Nephron (organoid): Measurements from ENCODE around the gene RAD18.

Experiments used
- H3K27ac Mint-ChIP-seq, 3 experiments: 2 replicates each; pipeline ENCODE4 v1.8.0; 2020; ENCODE audit warnings: mixed read lengths in 3 of 3, mild to moderate bottlenecking in 2 of 3, moderate library complexity in 1 of 3
- H3K27me3 Mint-ChIP-seq: 2 replicates; pipeline ENCODE4 v1.8.0; 2021; ENCODE audit warnings: low read depth, mild to moderate bottlenecking, moderate library complexity, mixed read lengths
- H3K36me3 Mint-ChIP-seq: 2 replicates; pipeline ENCODE4 v1.8.0; 2020; ENCODE audit warnings: low read depth, mixed read lengths
- H3K4me1 Mint-ChIP-seq: 2 replicates; pipeline ENCODE4 v1.8.0; 2020; ENCODE audit warnings: mixed read lengths
- H3K4me3 Mint-ChIP-seq, 3 experiments: 2 replicates each; pipeline ENCODE4 v1.8.0; 2020; ENCODE audit warnings: mild to moderate bottlenecking in 3 of 3, mixed read lengths in 3 of 3, moderate library complexity in 2 of 3
- H3K9me3 Mint-ChIP-seq: 2 replicates; pipeline ENCODE4 v1.8.0; 2020; ENCODE audit warnings: mixed read lengths
- CTCF ChIP-seq, 3 experiments: fragments of 200-600 bp; sonication (generic); IDR thresholded peaks; one replicate each; pipeline ENCODE4 v1.5.0; 2021; ENCODE audit warnings: antibody characterized with exemption in 3 of 3; ENCODE audit not compliant: unreplicated experiment in 3 of 3

RAD18 gene

GRCh38 chr3:8981700-8982099 is 18.4 kb upstream of the RAD18 start:
- no peak overlapping the region for H3K27ac Mint-ChIP-seq

GRCh38 chr3:8981296-8981695 is 18.0 kb upstream of the RAD18 start:
- peaks cover 6% of the 10 kb centered on the region for H3K4me1 Mint-ChIP-seq
- no peak for TF ChIP-seq CTCF (IDR thresholded peaks at IDR 0.05; ENCODE audit: unreplicated experiment in 3 of 3)
- no peaks in the 10 kb centered on the region for H3K9me3 Mint-ChIP-seq
- no peaks in the 10 kb centered on the region for H3K36me3 Mint-ChIP-seq
- no peak overlapping the region for H3K4me3 Mint-ChIP-seq
- peaks cover 6% of the 10 kb centered on the region for H3K27me3 Mint-ChIP-seq
- no peak overlapping the region for H3K27ac Mint-ChIP-seq

More at GRCh38 chr3:8981700-8982099, 18.4 kb upstream of the RAD18 start:
- Mint-ChIP-seq H3K4me1 (peaks cover 6% of the 10 kb centered on the region), H3K27me3 (peaks cover 6% of the 10 kb centered on the region), H3K9me3 (no peaks in the 10 kb centered on the region), H3K4me3 (no peak overlapping the region), H3K36me3 (no peaks in the 10 kb centered on the region)
- TF ChIP-seq CTCF (IDR thresholded peaks at IDR 0.05; ENCODE audit: unreplicated experiment in 3 of 3) = no peak

GRCh38 chr3:8980756-8981257 is 17.5 kb upstream of the RAD18 start:
- Mint-ChIP-seq H3K27me3 (peaks cover 7% of the 10 kb centered on the region), H3K9me3 (no peaks in the 10 kb centered on the region), H3K27ac (no peak overlapping the region), H3K4me1 (peaks cover 6% of the 10 kb centered on the region), H3K36me3 (no peaks in the 10 kb centered on the region), H3K4me3 (no peak overlapping the region)
- no peak for TF ChIP-seq CTCF (IDR thresholded peaks at IDR 0.05; ENCODE audit: unreplicated experiment in 3 of 3)

GRCh38 chr3:8979262-8979661 is 16.0 kb upstream of the RAD18 start:
- peaks cover 6% of the 10 kb centered on the region for H3K4me1 Mint-ChIP-seq
- H3K27ac Mint-ChIP-seq = no peak overlapping the region
- no peaks in the 10 kb centered on the region for H3K36me3 Mint-ChIP-seq
- no peak for TF ChIP-seq CTCF (IDR thresholded peaks at IDR 0.05; ENCODE audit: unreplicated experiment in 3 of 3)
- H3K9me3 Mint-ChIP-seq = no peaks in the 10 kb centered on the region
- H3K27me3 Mint-ChIP-seq = peaks cover 10% of the 10 kb centered on the region
- no peak overlapping the region for H3K4me3 Mint-ChIP-seq

- H3K36me3 Mint-ChIP-seq = no peaks in the 10 kb centered on the region
- no peak overlapping the region for H3K27ac Mint-ChIP-seq
- H3K4me1 Mint-ChIP-seq = peaks cover 6% of the 10 kb centered on the region
- H3K27me3 Mint-ChIP-seq = peaks cover 10% of the 10 kb centered on the region
- no peaks in the 10 kb centered on the region for H3K9me3 Mint-ChIP-seq
- no peak overlapping the region for H3K4me3 Mint-ChIP-seq
- no peak for TF ChIP-seq CTCF (IDR thresholded peaks at IDR 0.05; ENCODE audit: unreplicated experiment in 3 of 3)
Measured at GRCh38 chr3:8978551-8978950, 15.3 kb upstream of the RAD18 start.

GRCh38 chr3:8976540-8977182 is 13.4 kb upstream of the RAD18 start:
- no peak for TF ChIP-seq CTCF (IDR thresholded peaks at IDR 0.05; ENCODE audit: unreplicated experiment in 3 of 3)
- H3K4me3 Mint-ChIP-seq = no peak overlapping the region
- peaks cover 14% of the 10 kb centered on the region for H3K27me3 Mint-ChIP-seq
- H3K36me3 Mint-ChIP-seq = no peaks in the 10 kb centered on the region
- no peaks in the 10 kb centered on the region for H3K4me1 Mint-ChIP-seq
- no peaks in the 10 kb centered on the region for H3K9me3 Mint-ChIP-seq
- no peak overlapping the region for H3K27ac Mint-ChIP-seq
